Left kidney (tissue), 2 donors: ENCODE results near the gene SNAP23. TPM values are rescaled to one million over a fixed set of nuclear protein-coding genes. Genes with fewer than 3 reads are reported as not detected.

Source experiments
- DNase-seq: peaks from one replicate; pipeline ENCODE4 v3.0.0-alpha.2; 2013
- polyA plus RNA-seq: library from polyadenylated mRNA; unstranded; fragments of 120-200 nt; gene quantifications from one replicate; pipeline ENCODE4 v1.2.1, GENCODE V29; 2013; ENCODE audit not compliant: insufficient read length

SNAP23 gene
- polyA plus RNA-seq, 1 donor: 126 TPM

GRCh38 chr15:42491539-42492225 is 3.8 kb upstream of the SNAP23 start:
- no peak for DNase-seq

- DNase-seq: no peak
These were observed 1.8 kb upstream of the SNAP23 start for GRCh38 chr15:42493679-42494078.

GRCh38 chr15:42494998-42495360 is 455 bp upstream of the SNAP23 start:
- peak; percentile 36 for DNase-seq

- DNase-seq: no peak
These were observed 3.0 kb downstream of the SNAP23 start for GRCh38 chr15:42498212-42499068.

- DNase-seq: no peak
These were observed 4.6 kb downstream of the SNAP23 start for GRCh38 chr15:42499858-42500609.

- no peak for DNase-seq
These were observed 7.0 kb downstream of the SNAP23 start for GRCh38 chr15:42502477-42502876.

- DNase-seq: no peak
These were observed 8.4 kb downstream of the SNAP23 start for GRCh38 chr15:42503825-42504224.

- DNase-seq: no peak
These were observed 9.2 kb downstream of the SNAP23 start for GRCh38 chr15:42504631-42505030.

GRCh38 chr15:42507514-42507913 is 12.1 kb downstream of the SNAP23 start:
- DNase-seq: no peak

GRCh38 chr15:42508263-42508690 is 12.8 kb downstream of the SNAP23 start:
- DNase-seq: no peak

- no peak for DNase-seq
These were observed 15.0 kb downstream of the SNAP23 start for GRCh38 chr15:42510258-42511006.

GRCh38 chr15:42511007-42511391 is 15.6 kb downstream of the SNAP23 start:
- DNase-seq: no peak

GRCh38 chr15:42523331-42523730 is 27.9 kb downstream of the SNAP23 start:
- DNase-seq: no peak

GRCh38 chr15:42528970-42529369 is 33.5 kb downstream of the SNAP23 start:
- no peak for DNase-seq

- no peak for DNase-seq
These were observed 37.8 kb downstream of the SNAP23 start for GRCh38 chr15:42533246-42533645.

- no peak for DNase-seq
These were observed 49.6 kb downstream of the SNAP23 start for GRCh38 chr15:42544853-42545629.

GRCh38 chr15:42547918-42548248 is 52.4 kb downstream of the SNAP23 start:
- DNase-seq: peak; percentile 29

GRCh38 chr15:42548249-42549031 is 53.0 kb downstream of the SNAP23 start, which contains the start of the genes HAUS2 and LRRC57:
Gene HAUS2 (plus strand): TSS chr15:42548838. CDS start chr15:42548873, 35 bp downstream.
Gene LRRC57 (minus strand): TSS chr15:42548793. CDS start chr15:42548434, 359 bp downstream.
- peak; percentile 86 for DNase-seq

- DNase-seq: peak; percentile 62
These were observed 53.6 kb downstream of the SNAP23 start for GRCh38 chr15:42549032-42549491.

- DNase-seq: no peak
These were observed 54.4 kb downstream of the SNAP23 start for GRCh38 chr15:42549741-42550392.
